Measurements from ENCODE around the gene PROSER2. TPM values are rescaled to one million over a fixed set of nuclear protein-coding genes. Genes with fewer than 3 reads are reported as not detected.

The PROSER2 gene
- total and polyA plus RNA-seq, 9 of the 15 experiments (the other 6 are each of a cell fraction or from before 2014, with no cell fraction given) = 0.62 to 14.8 (median 2.9) TPM

GRCh38 chr10:11810973-11811372 lies 12.2 kb upstream of the PROSER2 start:
- DNase-seq (ENCODE audit: extremely low read depth in 1 of 4, low spot score in 3 of 4) = no peak
- no peak overlapping the region for H3K4me2 ChIP-seq (ENCODE audit: insufficient read depth, low read length)
- H4K20me1 ChIP-seq (replicated peaks; ENCODE audit: control insufficient read depth, insufficient read depth, low read length) = no peaks in the 10 kb centered on the region
- no peak for FAIRE-seq
- in situ Hi-C loops (cut with MboI) = no loop called here
- H3K9me1 ChIP-seq (ENCODE audit: control insufficient read depth, insufficient read depth, low read length) = no peaks in the 10 kb centered on the region
- intact Hi-C loops (cut with micrococcal nuclease) = no loop called here
- peaks cover 50 to 54% of the 10 kb centered on the region in 2 experiments for H3K27me3 ChIP-seq (ENCODE audit: control insufficient read depth in 2 of 2, insufficient read depth in 2 of 2, low read length in 2 of 2)
- no peaks in the 10 kb centered on the region for H3K9me3 ChIP-seq (replicated peaks; ENCODE audit: control insufficient read depth, insufficient read depth, low read depth, low read length)
- no peaks in the 10 kb centered on the region for H3K36me3 ChIP-seq (ENCODE audit: control insufficient read depth, insufficient read depth, low read length)
- ChIA-PET CTCF (ENCODE audit: low intra/inter-chr PET ratio) (no interaction called here), POLR2A (no interaction called here)
- TF ChIP-seq TCF7L2 (IDR thresholded peaks at IDR 0.05; ENCODE audit: low read depth, low read length) = no peak
- TF ChIP-seq CBX2 (IDR thresholded peaks at IDR 0.05; ENCODE audit: insufficient read depth, low read length, poor library complexity, severe bottlenecking) = peak; percentile 66
- H3K4me3 ChIP-seq = no peak overlapping the region
- H3K4me1 ChIP-seq (replicated peaks in 1 of 2; ENCODE audit: control insufficient read depth in 2 of 2, insufficient read depth in 2 of 2, low read length in 2 of 2) = no peaks in the 10 kb centered on the region
- no peak overlapping the region for H3K27ac ChIP-seq (ENCODE audit: extremely low read depth, low read depth, low read length)
- no peaks in the 10 kb centered on the region for H3K79me2 ChIP-seq (ENCODE audit: control insufficient read depth, insufficient read depth, low read length)
- WGBS (ENCODE audit: insufficient coverage, low coverage, missing lambda C conversion rate) = 4% methylated on average over 6 of the region's 6 CpGs
- no TSS peak for BruUV-seq (replicated peaks)
- no peak overlapping the region for H3K9ac ChIP-seq (ENCODE audit: insufficient read depth in 1 of 2, low read depth in 2 of 2, low read length in 2 of 2)
- H2AFZ ChIP-seq (ENCODE audit: low read depth, low read length) = no peak overlapping the region
- ATAC-seq = no peak

- H2AFZ ChIP-seq (ENCODE audit: low read depth, low read length) = peak overlapping the region; percentile 5; the same call in 1 of the 2 replicates
- CTCF ChIA-PET (ENCODE audit: low intra/inter-chr PET ratio) = no interaction called here
- TF ChIP-seq ZNF444 (CRISPR knock-in tag; IDR thresholded peaks at IDR 0.05) = no peak
- TF ChIP-seq ZBTB34 (CRISPR knock-in tag; IDR thresholded peaks at IDR 0.05) = no peak
- TF ChIP-seq EP400 (IDR thresholded peaks at IDR 0.05) = no peak
- no peak for TF ChIP-seq C11orf30 (IDR thresholded peaks at IDR 0.05; ENCODE audit: low read depth)
- no peak for TF ChIP-seq VEZF1 (CRISPR knock-in tag; IDR thresholded peaks at IDR 0.05)
- no peak for TF ChIP-seq EP300 (IDR thresholded peaks at IDR 0.05; ENCODE audit: low read length)
- no peak for TF ChIP-seq KLF6 (CRISPR knock-in tag; IDR thresholded peaks at IDR 0.05; ENCODE audit: borderline replicate concordance)
- no peak for TF ChIP-seq CBFB (CRISPR knock-in tag; IDR thresholded peaks at IDR 0.05)
- no peak for TF ChIP-seq ZNF57 (CRISPR knock-in tag; IDR thresholded peaks at IDR 0.05)
- no peak for TF ChIP-seq PHF21A (IDR thresholded peaks at IDR 0.05; ENCODE audit: borderline replicate concordance, low read depth)
- TF ChIP-seq ZNF23 (CRISPR knock-in tag; IDR thresholded peaks at IDR 0.05) = no peak
These were observed 10.0 kb upstream of the PROSER2 start for GRCh38 chr10:11813177-11813576.

More at GRCh38 chr10:11813177-11813576, 10.0 kb upstream of the PROSER2 start:
- Histone ChIP-seq H3K4me2 (ENCODE audit: insufficient read depth, low read length) (no peak overlapping the region), H3K4me1 (replicated peaks in 1 of 2; ENCODE audit: control insufficient read depth in 2 of 2, insufficient read depth in 2 of 2, low read length in 2 of 2) (no peaks in the 10 kb centered on the region), H3K9ac (ENCODE audit: insufficient read depth in 1 of 2, low read depth in 2 of 2, low read length in 2 of 2) (no peak overlapping the region), H4K20me1 (replicated peaks; ENCODE audit: control insufficient read depth, insufficient read depth, low read length) (no peaks in the 10 kb centered on the region), H3K79me2 (ENCODE audit: control insufficient read depth, insufficient read depth, low read length) (no peaks in the 10 kb centered on the region), H3K9me1 (ENCODE audit: control insufficient read depth, insufficient read depth, low read length) (no peaks in the 10 kb centered on the region), H3K36me3 (ENCODE audit: control insufficient read depth, insufficient read depth, low read length) (no peaks in the 10 kb centered on the region), H3K27me3 (ENCODE audit: control insufficient read depth in 2 of 2, insufficient read depth in 2 of 2, low read length in 2 of 2) (peaks cover 34 to 41% of the 10 kb centered on the region in 2 experiments), H3K4me3 (no peak overlapping the region), H3K27ac (ENCODE audit: extremely low read depth, low read depth, low read length) (no peak overlapping the region), H3K9me3 (replicated peaks; ENCODE audit: control insufficient read depth, insufficient read depth, low read depth, low read length) (no peaks in the 10 kb centered on the region)
- FAIRE-seq (no peak), DNase-seq (ENCODE audit: extremely low read depth in 1 of 4, low spot score in 3 of 4) (no peak), ATAC-seq (peak; percentile 59; the same call in 2 of the 3 replicates)
- POLR2A ChIA-PET = interaction anchor here (1.0 to 1.3 kb wide), 2 partner anchors 8 to 16 kb away, joined by 3 read pairs; no protein-coding TSS in a partner anchor
- in situ Hi-C loops (cut with MboI) (no loop called here), intact Hi-C loops (cut with micrococcal nuclease) (no loop called here)
- no TSS peak for BruUV-seq (replicated peaks)
- 19% methylated on average over 7 of the region's 7 CpGs for WGBS (ENCODE audit: insufficient coverage, low coverage, missing lambda C conversion rate)
